Measurements from ENCODE around the gene PRPF8.
"Not testable (repeated sequence)": the region's sequence is repeated elsewhere in the genome, so short reads cannot be mapped to it uniquely, and the experiment has no call there.

PRPF8 gene

GRCh38 chr17:1697681-1698080 is 13.0 kb upstream of the PRPF8 start:
- H3K4me3 ChIP-seq (ENCODE audit: low read depth, low read length) = no peak overlapping the region
- TF ChIP-seq CTCF (IDR thresholded peaks at IDR 0.05; ENCODE audit: borderline replicate concordance, insufficient read depth, low read depth, low read length) = no peak

- H3K4me3 ChIP-seq (ENCODE audit: low read depth, low read length) = no peak overlapping the region
- TF ChIP-seq CTCF (IDR thresholded peaks at IDR 0.05; ENCODE audit: borderline replicate concordance, insufficient read depth, low read depth, low read length) = no peak
Measured at GRCh38 chr17:1695365-1695764, 10.7 kb upstream of the PRPF8 start.

- no peak for TF ChIP-seq CTCF (IDR thresholded peaks at IDR 0.05; ENCODE audit: borderline replicate concordance, insufficient read depth, low read depth, low read length)
- H3K4me3 ChIP-seq (ENCODE audit: low read depth, low read length) = no peak overlapping the region
Measured at GRCh38 chr17:1693339-1693738, 8.7 kb upstream of the PRPF8 start.

- TF ChIP-seq CTCF (IDR thresholded peaks at IDR 0.05; ENCODE audit: borderline replicate concordance, insufficient read depth, low read depth, low read length) = no peak
Measured at GRCh38 chr17:1690544-1691221, 6.0 kb upstream of the PRPF8 start.

GRCh38 chr17:1688405-1688804 is 3.7 kb upstream of the PRPF8 start:
- not testable (repeated sequence) for H3K4me3 ChIP-seq (ENCODE audit: low read depth, low read length)

More at GRCh38 chr17:1690544-1691221, 6.0 kb upstream of the PRPF8 start:
- H3K4me3 ChIP-seq (ENCODE audit: low read depth, low read length) = no peak overlapping the region

- no peak overlapping the region for H3K4me3 ChIP-seq (ENCODE audit: low read depth, low read length)
- TF ChIP-seq CTCF (IDR thresholded peaks at IDR 0.05; ENCODE audit: borderline replicate concordance, insufficient read depth, low read depth, low read length) = no peak
Measured at GRCh38 chr17:1686086-1686485, 1.4 kb upstream of the PRPF8 start.

- no peak for TF ChIP-seq CTCF (IDR thresholded peaks at IDR 0.05; ENCODE audit: borderline replicate concordance, insufficient read depth, low read depth, low read length)
Measured at GRCh38 chr17:1683459-1683858, 1.2 kb downstream of the PRPF8 start.

More at GRCh38 chr17:1683459-1683858, 1.2 kb downstream of the PRPF8 start:
- H3K4me3 ChIP-seq (ENCODE audit: low read depth, low read length) = peak overlapping the region; percentile 81
